NCI-H2196 treated with DMSO at 0.1 percent for 48 hours (cell line): ENCODE measurements around the gene IBTK.

Experiments used
- DNase-seq: peaks from one replicate; lab custom pipeline; 2025; ENCODE audit not compliant: unreplicated experiment; lab: John Stamatoyannopoulos, UW

The IBTK gene

GRCh38 chr6:82123632-82124031 is 123.9 kb downstream of the IBTK start:
- no peak for DNase-seq
